Measurements from ENCODE around the gene C16orf96.

The C16orf96 gene

GRCh38 chr16:4556112-4556511 lies at the start of gene C16orf96:
C16orf96 (plus strand) TSS chr16:4556340; CDS start chr16:4556490, 150 bp downstream.
- no peak for DNase-seq (ENCODE audit: low spot score)

DNA sequence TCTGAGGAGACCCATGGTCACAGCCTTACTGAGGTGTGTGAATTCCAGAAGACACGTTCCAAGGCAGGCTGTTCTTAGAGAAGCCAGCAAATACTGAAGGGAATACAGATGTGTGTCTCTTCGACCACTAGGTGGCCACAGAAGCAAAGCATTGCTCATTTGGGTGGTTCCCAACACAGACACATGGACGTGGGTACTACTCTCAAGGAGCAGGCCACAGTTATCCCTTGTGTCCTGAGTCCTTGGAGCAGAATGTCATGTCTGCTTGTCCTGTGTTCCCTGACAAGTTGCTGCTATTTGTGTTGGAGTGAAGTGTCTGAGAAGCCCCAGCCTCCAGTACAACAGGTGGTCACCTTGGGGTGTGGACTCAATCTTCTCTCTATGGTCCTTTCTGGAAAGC lies 49.7 kb upstream of the C16orf96 start:
- DNase-seq (ENCODE audit: low spot score): peak; percentile 94

- DNase-seq (ENCODE audit: low spot score): no peak
Observed at GRCh38 chr16:4507588-4508345, 48.4 kb upstream of the C16orf96 start.

- DNase-seq (ENCODE audit: low spot score): no peak
Observed at GRCh38 chr16:4508806-4509205, 47.3 kb upstream of the C16orf96 start.

GRCh38 chr16:4509420-4509819 lies 46.7 kb upstream of the C16orf96 start:
- DNase-seq (ENCODE audit: low spot score): no peak

DNA sequence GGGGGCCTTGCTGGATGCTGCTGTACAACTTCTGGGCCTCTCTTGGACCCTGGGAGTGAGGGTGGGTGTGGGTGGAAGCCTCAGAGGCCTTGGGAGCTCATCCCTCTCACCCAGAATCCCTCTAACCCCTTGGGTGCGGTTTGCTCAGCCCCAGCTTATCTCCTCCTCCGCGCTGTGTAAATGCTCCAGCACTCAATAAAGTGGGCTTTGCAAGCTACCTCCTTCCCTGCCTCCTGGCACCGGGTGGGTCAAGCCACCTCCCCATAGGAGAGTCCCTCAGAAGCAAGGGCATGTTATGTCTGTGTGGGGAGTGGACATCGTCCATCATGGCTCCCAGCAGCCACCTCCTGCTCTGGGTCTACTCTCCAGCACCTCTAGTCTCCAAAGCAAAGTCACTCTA lies 46.0 kb upstream of the C16orf96 start:
- DNase-seq (ENCODE audit: low spot score): no peak

DNA sequence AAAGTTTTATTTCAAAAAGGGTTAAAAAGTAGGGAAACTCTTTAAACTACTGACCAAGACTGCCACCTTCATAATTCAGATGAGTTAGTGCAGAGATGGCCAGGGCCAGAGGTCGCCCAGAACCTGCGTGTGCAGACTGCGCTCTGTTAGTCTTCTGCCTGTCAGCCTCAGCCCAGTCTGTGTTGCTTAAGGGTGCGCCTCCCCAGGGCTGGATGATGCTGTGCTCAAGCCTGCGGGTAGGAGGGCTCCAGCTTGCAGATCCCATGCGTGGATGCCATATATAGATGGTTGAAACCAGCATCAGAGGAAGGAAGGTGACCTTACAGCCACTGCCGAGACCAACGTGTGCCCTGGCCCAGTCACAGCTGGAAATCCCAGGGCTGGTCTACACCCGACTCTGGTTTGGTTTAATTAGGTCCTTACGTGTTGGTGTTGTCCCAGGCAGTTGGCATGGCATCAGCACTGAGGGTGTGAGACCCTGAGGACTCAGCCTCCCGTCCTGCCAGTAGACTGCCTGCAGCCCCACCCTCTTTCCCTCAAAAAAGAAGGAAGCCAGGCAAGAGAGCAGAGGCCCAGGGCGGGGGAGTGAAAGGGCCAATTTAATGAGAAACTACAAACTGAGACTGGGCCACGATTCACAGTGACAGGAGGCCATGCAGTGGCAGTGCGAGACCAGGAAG lies 45.3 kb upstream of the C16orf96 start:
- DNase-seq (ENCODE audit: low spot score): no peak

DNA sequence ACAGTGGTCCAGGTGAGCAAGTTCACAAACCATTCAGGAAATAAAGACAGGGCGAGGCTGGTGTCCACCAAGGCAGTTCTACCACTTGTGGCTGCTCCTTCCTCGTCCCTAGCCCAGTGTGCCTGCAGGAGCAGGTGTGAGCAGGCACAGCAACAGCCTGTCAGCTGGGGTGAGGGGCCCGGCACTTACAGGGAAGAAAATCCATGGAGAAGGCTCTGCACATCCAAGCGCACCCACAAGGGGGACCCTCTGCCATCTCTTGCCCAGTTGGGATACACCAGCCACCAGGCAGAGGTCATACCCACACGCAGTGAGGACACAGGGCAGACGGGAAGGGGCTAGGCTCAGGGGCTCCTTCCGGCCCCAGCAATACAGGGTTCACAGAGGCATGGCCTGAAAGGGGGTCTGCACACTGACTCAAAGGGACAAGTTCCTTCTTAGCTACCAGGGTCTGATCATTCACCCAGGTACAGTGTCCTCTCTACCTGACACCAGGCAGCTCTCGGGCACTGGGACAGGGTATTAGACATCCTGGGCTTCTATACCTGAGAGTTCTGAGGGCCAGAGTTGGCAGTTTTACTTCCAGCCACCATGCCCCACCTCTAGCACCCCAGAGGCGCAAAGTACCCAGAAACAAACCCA lies 44.6 kb upstream of the C16orf96 start:
- peak; percentile 73 for DNase-seq (ENCODE audit: low spot score)

- DNase-seq (ENCODE audit: low spot score): no peak
Observed at GRCh38 chr16:4512473-4512872, 43.7 kb upstream of the C16orf96 start.

DNA sequence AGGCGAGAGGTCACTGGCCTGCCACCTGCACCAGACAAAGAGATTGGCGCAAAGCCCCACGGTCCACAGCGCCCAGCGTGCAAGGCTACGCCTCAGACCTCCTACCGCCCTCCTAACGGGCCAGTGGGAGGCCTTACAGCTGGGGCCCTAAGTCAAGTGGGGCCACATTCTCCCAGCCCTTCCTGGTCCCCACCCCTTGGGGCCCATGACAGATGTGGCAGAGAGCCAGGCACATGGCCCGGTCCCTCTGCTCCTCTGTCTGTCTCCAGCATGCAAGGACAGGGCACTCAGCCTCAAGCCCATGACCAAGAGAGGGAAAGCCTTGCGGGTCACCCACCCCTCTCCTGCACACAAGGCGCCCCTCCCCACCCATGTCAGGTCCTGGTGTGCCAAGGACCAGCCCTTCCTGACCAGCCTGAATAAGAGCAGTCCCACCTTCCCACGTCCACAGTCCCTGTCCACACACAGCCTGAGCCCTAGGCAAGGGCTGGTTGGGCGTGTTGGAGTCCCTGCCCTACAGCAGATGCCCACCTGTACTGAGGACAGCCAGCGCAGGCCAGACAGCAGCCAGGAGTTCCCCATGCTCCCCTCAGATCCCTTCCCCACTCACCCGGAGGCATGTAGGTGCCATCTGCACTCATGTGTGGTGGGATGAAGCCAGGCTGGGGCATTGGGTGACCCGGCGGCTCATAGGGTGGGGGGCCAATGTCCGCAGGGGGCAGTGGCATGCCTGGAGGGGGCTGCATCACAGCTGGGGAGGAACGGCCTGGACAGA lies 42.9 kb upstream of the C16orf96 start:
- DNase-seq (ENCODE audit: low spot score): no peak

- DNase-seq (ENCODE audit: low spot score): no peak
Observed at GRCh38 chr16:4513881-4514280, 42.3 kb upstream of the C16orf96 start.

DNA sequence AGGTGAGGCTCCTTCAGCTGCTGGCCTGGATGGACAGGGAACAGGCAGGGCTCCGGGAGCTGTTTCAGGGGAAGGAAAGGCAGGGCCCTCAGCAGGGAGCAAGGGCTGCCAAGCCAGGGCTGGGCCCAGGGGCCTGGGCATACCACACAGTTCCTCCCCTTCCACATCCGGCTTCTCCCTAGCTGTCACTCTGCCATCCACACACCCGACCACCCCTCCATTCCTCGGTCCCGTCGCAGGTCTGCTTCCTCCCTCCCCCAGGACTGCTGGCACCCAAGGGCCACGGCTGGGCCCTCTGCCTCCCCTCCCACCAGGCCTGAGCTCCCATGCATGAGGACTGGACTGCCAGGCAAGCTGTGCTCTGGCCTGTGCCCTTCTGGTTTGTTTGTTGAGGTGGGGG lies 41.5 kb upstream of the C16orf96 start:
- DNase-seq (ENCODE audit: low spot score): no peak

- DNase-seq (ENCODE audit: low spot score): no peak
Observed at GRCh38 chr16:4515611-4516233, 40.4 kb upstream of the C16orf96 start.

GRCh38 chr16:4517812-4518680 lies 38.1 kb upstream of the C16orf96 start:
- DNase-seq (ENCODE audit: low spot score): peak; percentile 56

DNA sequence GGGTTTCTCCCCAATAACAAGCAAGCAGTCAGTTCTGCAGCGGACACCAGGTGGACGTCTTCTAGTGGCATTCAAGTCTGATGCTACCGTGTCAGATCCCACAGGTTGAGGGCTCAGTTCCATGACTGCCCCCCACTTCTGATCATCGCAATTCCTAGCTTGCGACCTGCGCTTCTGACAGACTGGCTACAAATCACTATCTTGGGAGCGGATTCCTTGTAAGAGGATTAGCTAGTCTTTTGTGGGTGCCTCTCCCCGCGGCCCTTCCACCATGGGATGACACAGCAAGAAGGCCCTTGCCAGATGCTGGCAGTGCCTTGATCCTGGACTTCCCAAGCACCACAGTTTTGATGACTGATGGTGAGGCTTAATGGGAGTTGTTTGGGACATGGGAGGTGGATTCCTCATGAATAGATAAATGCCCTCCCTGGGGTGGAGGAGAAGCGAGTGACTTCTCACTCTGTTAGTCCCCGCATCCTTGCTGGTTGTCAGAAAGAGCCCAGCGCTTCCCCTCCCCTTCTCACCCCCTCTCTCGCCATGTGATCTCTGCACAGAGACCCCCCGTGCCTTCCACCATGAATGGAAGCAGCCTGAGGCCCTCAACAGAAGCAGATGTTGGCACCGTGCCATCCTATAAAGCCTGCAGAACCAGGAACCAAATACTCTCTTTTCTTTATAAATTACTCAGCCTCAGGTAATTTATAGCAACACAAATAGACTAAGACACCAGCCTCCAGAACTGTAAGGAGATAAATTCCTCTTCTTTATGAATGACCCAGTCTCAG lies 36.7 kb upstream of the C16orf96 start:
- DNase-seq (ENCODE audit: low spot score): no peak

GRCh38 chr16:4520913-4521312 lies 35.2 kb upstream of the C16orf96 start:
- no peak for DNase-seq (ENCODE audit: low spot score)

DNA sequence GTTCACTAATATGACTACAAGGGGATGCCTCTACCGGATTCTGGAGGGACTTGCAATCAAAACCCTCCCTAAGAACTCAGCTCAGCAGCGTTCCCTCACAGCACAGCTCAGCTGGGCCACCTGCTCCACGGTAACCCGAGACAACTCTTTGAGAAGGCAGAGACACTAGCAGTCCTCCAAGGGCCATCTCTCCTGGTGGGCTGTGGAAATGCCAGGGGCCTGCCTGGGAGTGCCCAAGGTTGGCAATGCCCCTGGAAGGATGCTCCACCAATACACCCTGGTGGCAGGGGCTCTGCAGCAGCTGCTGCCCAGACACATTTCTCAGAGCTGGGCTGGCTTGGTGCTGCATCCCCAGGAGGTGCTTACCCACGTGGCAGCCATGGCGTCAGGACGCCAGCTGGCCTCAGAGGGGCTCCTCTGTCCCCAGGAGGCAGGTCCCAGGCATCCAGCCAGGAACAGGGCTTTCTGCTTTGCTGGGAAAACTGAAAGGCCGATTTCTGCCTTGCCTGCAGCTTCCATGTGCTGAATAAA lies 34.0 kb upstream of the C16orf96 start:
- peak; percentile 90 for DNase-seq (ENCODE audit: low spot score)

GRCh38 chr16:4523686-4524085 lies 32.5 kb upstream of the C16orf96 start:
- peak; percentile 71 for DNase-seq (ENCODE audit: low spot score)

- no peak for DNase-seq (ENCODE audit: low spot score)
Observed at GRCh38 chr16:4524571-4524970, 31.6 kb upstream of the C16orf96 start.

GRCh38 chr16:4525069-4525468 lies 31.1 kb upstream of the C16orf96 start:
- peak; percentile 51 for DNase-seq (ENCODE audit: low spot score)

Data from Ammon's horn (tissue), 1 donor.